SHP77 treated with DMSO at 0.1 percent for 48 hours (cell line): Measurements from ENCODE around the gene CFAP74.

Source experiments
- DNase-seq: peaks from one replicate; lab custom pipeline; 2025; lab: John Stamatoyannopoulos, UW

CFAP74 gene

GRCh38 chr1:2039251-2039650 lies 35.7 kb upstream of the CFAP74 start:
- no peak for DNase-seq

DNA sequence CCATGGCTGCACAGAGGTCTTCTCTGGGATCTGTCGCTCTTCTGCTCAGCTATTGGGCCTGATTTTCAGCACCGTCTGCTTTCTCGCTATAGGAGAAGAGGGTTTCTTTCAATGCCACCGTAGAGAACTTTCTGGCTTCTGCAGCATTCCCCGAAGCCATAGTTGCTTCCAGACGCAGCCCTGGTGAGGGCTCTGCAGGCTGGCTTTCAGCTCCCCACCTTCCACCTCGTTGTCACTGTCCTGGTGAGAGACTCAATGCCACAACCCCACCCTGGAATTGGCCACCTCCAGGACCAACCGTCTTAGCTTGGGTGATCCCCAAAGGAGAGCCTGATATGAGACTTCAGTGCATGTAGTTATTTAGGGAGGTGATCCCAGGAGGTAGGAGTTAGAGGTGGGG lies 34.6 kb upstream of the CFAP74 start:
- DNase-seq, result no peak

DNA sequence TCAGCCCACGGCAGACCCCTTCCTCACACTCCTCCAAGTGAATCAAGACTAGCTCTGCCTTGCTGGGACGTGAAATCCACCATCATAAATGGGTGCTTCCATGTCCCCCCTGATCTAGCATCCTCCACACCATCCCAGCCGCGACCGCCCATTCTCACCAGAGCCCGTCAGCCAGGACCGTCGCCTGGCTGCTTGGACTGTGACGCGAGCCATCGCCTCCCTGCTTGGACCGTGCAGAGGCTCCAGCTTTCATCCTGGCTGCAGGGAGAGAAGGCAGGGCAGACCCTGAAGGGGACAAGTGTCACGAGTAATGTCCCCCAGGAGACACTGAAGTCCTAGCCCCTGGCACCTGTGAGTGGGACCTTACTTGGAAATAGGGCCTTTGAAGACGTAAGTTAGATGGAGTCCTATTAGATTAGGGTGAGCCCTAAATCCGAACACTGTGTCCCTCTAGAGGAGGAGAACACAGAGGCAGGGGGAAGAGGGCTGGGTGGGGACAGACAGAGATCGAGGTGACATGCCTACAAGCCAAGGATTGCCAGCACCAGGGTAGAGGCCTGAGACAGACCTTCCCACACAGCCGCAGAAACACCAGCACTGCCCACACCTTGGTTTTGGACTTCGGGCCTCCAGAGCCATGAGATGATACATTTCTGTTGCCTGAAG lies 33.9 kb upstream of the CFAP74 start:
- no peak for DNase-seq

- no peak for DNase-seq
Measured at GRCh38 chr1:2036287-2036686, 32.7 kb upstream of the CFAP74 start.

DNA sequence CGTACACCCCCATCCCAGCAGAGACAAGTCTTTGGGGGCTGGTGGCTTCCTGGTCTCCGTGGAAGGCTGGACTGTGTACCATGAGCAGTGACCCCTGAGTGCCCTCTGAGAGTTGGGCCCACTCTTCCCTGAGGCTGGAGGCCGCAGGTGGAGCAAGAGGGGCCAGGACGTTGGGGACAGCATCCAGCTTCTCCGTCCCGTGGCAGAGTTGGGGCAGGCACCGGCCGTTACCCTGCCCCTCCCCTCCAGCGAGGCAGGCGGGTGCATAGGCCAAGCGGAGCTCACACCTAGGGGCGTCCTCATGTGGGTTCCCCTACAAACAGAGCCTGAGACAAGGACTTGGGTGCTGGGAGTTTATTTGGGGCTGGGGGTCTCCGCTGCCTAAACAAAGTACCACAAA lies 29.6 kb upstream of the CFAP74 start:
- DNase-seq, result no peak

- no peak for DNase-seq
Measured at GRCh38 chr1:2032737-2033136, 29.2 kb upstream of the CFAP74 start.

DNA sequence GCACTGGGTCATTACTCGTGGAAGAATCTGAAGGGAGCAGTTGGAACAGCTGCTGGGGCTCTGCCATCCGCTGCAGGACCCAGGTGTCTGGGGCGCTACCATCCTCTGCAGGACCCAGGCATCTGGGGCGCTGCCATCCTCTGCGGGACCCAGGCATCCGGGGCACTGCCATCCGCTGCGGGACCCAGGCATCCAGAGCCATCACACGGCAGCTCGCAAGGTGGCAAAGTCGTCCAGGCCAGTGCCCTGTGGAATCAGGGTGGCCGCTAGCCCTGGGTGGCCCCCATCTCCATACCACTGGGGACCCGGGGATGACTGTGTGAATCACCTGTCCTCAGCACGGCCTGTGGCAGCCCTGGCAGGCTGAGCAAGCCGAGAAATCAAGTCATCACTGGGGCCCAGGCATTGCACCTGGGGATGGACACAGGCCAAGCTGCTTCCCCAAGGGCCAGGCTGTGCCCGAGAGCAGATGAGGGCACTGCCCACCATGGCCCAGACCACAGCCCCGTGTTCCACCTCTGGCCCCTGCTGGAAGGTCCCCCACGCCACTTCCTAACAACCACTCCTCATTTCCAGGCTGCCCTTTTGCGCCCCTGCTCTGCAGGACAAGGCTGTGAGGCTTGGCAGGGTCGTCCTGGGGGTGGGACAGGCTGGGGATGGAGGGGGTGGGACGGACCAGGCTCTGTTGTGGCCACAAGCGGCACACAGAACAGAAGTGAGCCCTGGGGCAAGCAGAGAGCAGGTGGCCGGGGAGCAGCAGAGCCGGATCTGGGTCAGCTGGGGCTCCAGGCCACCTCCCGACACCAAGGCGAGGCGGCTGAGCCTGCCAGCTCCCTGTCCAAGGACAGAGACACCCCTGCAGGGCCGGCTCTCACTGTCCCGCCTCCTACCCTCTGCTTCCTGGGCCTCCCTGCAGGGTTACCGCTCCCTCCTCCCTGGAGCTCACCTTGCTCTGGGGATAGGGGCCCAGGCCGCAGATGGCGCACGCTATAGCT lies 28.3 kb upstream of the CFAP74 start:
- no peak for DNase-seq

- DNase-seq, result no peak
Measured at GRCh38 chr1:2030076-2030871, 26.7 kb upstream of the CFAP74 start.

DNA sequence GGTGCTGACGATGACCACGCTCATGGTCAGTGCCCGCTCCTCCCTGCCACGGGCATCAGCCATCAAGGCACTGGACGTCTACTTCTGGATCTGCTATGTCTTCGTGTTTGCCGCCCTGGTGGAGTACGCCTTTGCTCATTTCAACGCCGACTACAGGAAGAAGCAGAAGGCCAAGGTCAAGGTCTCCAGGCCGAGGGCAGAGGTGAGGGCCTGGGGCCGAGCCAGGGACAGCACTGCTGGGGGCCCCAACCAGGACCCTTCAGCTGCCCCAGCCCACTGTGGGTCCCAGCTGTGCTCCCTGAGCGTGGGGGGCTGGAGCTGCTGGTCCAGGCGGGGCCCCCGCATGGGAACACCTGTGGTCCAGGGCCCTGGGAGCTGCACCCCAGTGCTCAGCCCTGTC lies 26.0 kb upstream of the CFAP74 start:
- no peak for DNase-seq

- DNase-seq, result no peak
Measured at GRCh38 chr1:2028870-2029560, 25.4 kb upstream of the CFAP74 start.

GRCh38 chr1:2027961-2028583 lies 24.5 kb upstream of the CFAP74 start:
- no peak for DNase-seq

DNA sequence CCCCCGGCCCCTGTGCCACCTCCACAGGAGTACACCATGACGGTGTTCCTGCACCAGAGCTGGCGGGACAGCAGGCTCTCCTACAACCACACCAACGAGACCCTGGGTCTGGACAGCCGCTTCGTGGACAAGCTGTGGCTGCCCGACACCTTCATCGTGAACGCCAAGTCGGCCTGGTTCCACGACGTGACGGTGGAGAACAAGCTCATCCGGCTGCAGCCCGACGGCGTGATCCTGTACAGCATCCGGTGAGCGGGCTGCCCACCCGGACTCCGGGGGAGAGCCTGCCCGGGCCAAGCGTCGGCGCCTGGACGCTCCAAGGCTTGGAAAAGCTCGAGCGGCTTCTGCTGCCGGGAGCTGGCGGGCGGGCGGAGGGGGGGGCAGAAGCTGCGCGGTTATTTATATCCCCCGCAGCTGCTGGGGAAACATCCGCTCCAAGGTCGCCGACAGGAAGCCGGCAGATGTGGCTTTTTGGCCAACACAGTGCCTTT lies 21.9 kb upstream of the CFAP74 start:
- DNase-seq, result peak; percentile 26

DNA sequence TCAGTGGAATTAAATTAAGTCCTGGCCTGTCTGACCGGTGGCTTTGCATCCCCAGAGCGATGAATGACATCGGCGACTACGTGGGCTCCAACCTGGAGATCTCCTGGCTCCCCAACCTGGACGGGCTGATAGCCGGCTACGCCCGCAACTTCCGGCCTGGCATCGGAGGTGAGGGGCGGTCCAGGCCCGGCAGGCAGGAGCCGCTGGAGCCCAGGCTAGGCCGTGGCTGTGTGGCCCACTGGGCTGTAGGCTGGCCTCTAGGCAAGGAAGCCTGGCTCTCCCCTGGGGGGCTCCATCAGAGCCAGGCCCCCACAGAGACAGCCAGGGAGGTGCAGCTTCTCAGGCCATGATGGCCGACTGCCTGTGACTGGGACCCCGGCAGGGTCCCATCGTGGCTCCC lies 21.3 kb upstream of the CFAP74 start:
- DNase-seq, result no peak

GRCh38 chr1:2024451-2024850 lies 20.9 kb upstream of the CFAP74 start:
- DNase-seq, result no peak

DNA sequence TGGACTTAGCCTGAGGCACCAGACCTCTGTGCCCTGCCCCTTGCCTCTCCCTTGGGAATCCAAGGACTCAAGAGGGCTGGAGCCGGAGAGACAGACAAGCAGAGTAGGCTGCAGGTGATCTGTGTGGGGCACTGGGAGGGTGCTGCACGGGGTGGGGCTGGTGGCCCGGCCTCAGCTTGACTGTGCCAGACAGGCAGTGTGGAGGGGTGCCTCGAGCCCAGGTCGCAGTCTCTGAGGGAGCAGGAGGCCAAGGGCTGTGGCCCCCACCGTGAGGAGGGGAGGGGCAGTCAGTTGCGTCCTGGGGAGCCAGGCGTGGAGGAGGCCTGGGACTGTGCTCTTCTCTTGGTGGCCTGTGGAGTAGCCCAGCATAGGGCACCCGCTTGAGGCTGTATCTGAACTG lies 19.6 kb upstream of the CFAP74 start:
- no peak for DNase-seq

DNA sequence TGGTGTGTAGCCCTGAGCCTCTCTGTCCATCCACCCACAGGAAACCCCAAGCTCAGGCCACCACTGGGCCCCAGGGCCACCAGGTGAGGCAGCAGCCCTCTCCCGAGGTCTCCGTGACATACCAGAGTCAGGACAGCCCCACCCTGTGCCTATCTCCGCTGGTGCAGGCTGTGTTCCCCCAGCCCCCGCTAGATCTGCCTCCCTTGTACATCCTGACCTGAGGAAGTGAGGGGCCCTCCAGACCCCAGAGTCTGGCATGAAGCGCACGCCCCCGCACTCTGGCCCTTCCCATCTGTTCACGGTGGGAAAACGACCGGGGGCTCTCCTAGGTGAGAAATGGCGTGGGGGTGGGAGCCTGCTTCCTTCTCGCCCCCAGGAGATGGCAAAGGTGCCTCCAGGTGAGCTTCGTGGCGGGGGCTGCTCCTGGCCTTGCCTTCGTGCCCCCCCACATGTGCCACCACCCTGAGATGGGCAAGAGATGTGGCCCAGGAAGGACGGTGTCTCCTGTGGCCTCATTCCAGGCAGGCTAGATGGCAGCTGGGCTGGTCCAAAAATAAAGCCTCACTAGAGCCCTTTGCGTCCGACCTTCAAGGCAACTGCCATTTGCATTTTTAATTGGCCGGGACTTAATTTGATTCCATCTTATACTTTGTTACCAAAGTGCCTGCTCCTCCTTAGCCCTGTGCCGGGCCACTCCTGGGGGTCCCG lies 18.6 kb upstream of the CFAP74 start:
- DNase-seq, result no peak

GRCh38 chr1:2021550-2021949 lies 18.0 kb upstream of the CFAP74 start:
- DNase-seq, result no peak

- no peak for DNase-seq
Measured at GRCh38 chr1:2020310-2020655, 16.7 kb upstream of the CFAP74 start.

DNA sequence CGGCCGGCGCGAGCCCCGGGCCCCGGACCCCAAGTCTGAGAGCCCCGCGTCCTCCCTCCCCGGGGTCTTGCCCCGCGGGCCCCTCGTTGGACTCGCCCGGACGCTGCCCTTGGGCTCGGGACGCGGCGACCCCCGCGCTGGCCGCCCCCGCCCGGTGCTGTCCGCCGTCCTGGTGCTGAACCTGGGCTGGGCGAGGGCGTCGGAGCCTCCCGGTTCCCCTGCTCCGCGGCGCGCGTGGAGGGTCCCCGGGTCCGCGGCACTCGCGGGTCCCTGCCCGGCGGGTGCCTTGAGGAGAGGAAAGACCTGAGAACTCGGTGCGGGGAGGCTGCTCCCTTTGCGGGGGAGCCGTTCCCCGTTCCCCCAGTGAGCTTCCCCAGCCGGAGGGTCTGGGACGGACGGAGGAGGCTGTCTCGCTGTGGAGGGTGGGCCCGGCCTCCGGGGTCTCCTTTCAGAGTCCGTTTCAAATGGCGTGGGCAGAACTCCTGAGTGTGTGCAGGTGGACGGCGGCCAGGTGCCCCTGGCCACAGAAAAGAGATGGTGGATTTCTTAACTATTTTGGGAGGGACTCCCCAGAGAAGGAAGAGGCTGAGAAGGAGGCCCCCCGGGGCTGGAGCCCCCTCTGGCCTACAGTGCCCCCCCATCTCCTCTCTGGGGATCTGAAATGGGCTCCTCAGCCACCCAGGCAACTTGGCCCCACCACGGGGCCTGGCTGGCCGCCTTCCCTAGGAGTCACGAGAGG lies 16.2 kb upstream of the CFAP74 start:
- no peak for DNase-seq

- DNase-seq, result no peak
Measured at GRCh38 chr1:2019172-2019543, 15.6 kb upstream of the CFAP74 start, which contains the start of gene GABRD. GABRD (plus strand) TSS chr1:2019345; CDS start chr1:2019424, 79 bp downstream.
